IMR-90 (cell line): ENCODE measurements around the gene DNAH5. TPM values are rescaled to one million over a fixed set of nuclear protein-coding genes. Genes with fewer than 3 reads are reported as not detected.

ENCODE experiments used
- ATAC-seq: fragments of 200-7000 bp; cut with Tn5 transposase; 2 replicates; pipeline ENCODE4 v1.9.1; 2020; ENCODE audit warnings: low read depth, mild to moderate bottlenecking, moderate library complexity
- BruUV-seq: library from RNA; stranded (reverse); fragments of 400-500 nt; replicated peaks from 2 replicates; lab custom pipeline; 2021; lab: Mats Ljungman, UMichigan
- CTCF ChIA-PET: fragments of 300-600 bp; formaldehyde crosslinking; extraction: SDS; loops from one replicate; lab custom pipeline; 2021; ENCODE audit warnings: antibody characterized with exemption; lab: Yijun Ruan, JAX
- POLR2A ChIA-PET: fragments of 300-600 bp; sonication (Branson Sonifier 250); formaldehyde crosslinking; loops from one replicate; lab custom pipeline; 2022; ENCODE audit warnings: antibody characterized with exemption; ENCODE audit not compliant: unreplicated experiment; lab: Charles Lee
- DNase-seq: peaks from one replicate; pipeline ENCODE4 v3.0.0; 2013
- H2AFZ ChIP-seq: replicated peaks from 2 replicates; pipeline ENCODE3; 2013; ENCODE audit warnings: low read length, mild to moderate bottlenecking; ENCODE audit not compliant: poor library complexity
- H2AK5ac ChIP-seq: 2 replicates; pipeline ENCODE4 v1.6.1; 2013; ENCODE audit warnings: low read depth, low read length, inconsistent platforms
- H2AK9ac ChIP-seq: replicated peaks from 2 replicates; pipeline ENCODE3; 2013; ENCODE audit warnings: mild to moderate bottlenecking, low read depth, low read length, moderate library complexity; ENCODE audit not compliant: poor library complexity
- H2BK120ac ChIP-seq: 2 replicates; pipeline ENCODE4 v1.6.1; 2013; ENCODE audit warnings: low read depth, low read length, inconsistent platforms
- H2BK15ac ChIP-seq: 3 replicates; pipeline ENCODE4 v1.6.1; 2013; ENCODE audit warnings: low read depth, low read length, inconsistent platforms
- H2BK20ac ChIP-seq: 2 replicates; pipeline ENCODE4 v1.6.1; 2013; ENCODE audit warnings: low read depth, mild to moderate bottlenecking, inconsistent platforms, low read length, moderate library complexity
- H2BK5ac ChIP-seq: 2 replicates; pipeline ENCODE4 v1.6.1; 2013; ENCODE audit warnings: mild to moderate bottlenecking, low read depth, low read length, inconsistent platforms; ENCODE audit not compliant: poor library complexity, severe bottlenecking
- H3K14ac ChIP-seq: replicated peaks from 2 replicates; pipeline ENCODE4 v1.6.1; 2013; ENCODE audit warnings: low read depth, low read length, inconsistent platforms
- H3K18ac ChIP-seq: 2 replicates; pipeline ENCODE4 v1.6.1; 2013; ENCODE audit warnings: low read depth, low read length, control low read depth
- H3K23ac ChIP-seq: 2 replicates; pipeline ENCODE4 v1.6.1; 2013; ENCODE audit warnings: low read depth, low read length, inconsistent platforms
- H3K27ac ChIP-seq: 2 replicates; pipeline ENCODE4 v1.5.1; 2013; ENCODE audit warnings: mild to moderate bottlenecking, control low read depth, low read length; ENCODE audit not compliant: insufficient read depth
- H3K27me3 ChIP-seq: 2 replicates; pipeline ENCODE4 v1.6.1; 2013; ENCODE audit warnings: low read length; ENCODE audit not compliant: control insufficient read depth, insufficient read depth
- H3K36me3 ChIP-seq: 2 replicates; pipeline ENCODE4 v1.6.1; 2013; ENCODE audit warnings: low read length, mixed read lengths; ENCODE audit not compliant: control insufficient read depth, insufficient read depth
- H3K4ac ChIP-seq: 2 replicates; pipeline ENCODE4 v1.6.1; 2013; ENCODE audit warnings: low read depth, low read length, inconsistent platforms
- H3K4me1 ChIP-seq: 2 replicates; pipeline ENCODE4 v1.6.1; 2013; ENCODE audit warnings: low read length, mixed read lengths; ENCODE audit not compliant: control insufficient read depth, insufficient read depth
- H3K4me2 ChIP-seq: 2 replicates; pipeline ENCODE4 v1.6.1; 2013; ENCODE audit warnings: low read depth, mild to moderate bottlenecking, control low read depth, low read length, moderate library complexity
- H3K4me3 ChIP-seq: 2 replicates; pipeline ENCODE4 v1.5.1; 2013; ENCODE audit warnings: low read depth, mild to moderate bottlenecking, control low read depth, low read length, moderate library complexity; ENCODE audit not compliant: insufficient read depth
- H3K56ac ChIP-seq: 2 replicates; pipeline ENCODE4 v1.6.1; 2013; ENCODE audit warnings: low read length, inconsistent platforms; ENCODE audit not compliant: insufficient read depth; ENCODE audit errors: extremely low read depth
- H3K79me1 ChIP-seq, 2 experiments: 2 replicates each; pipeline ENCODE4 v1.6.1; 2013; ENCODE audit warnings: low read length in 2 of 2, inconsistent platforms in 1 of 2, low read depth in 1 of 2
- H3K9ac ChIP-seq: 2 replicates; pipeline ENCODE4 v1.6.1; 2013; ENCODE audit warnings: low read depth, low read length, control low read depth
- H3K9me1 ChIP-seq: 2 replicates; pipeline ENCODE4 v1.6.1; 2013; ENCODE audit warnings: low read length, inconsistent platforms; ENCODE audit not compliant: insufficient read depth
- H3K9me3 ChIP-seq: 2 replicates; pipeline ENCODE4 v1.6.1; 2013; ENCODE audit warnings: low read length; ENCODE audit not compliant: control insufficient read depth, insufficient read depth
- H4K20me1 ChIP-seq: 2 replicates; pipeline ENCODE4 v1.6.1; 2013; ENCODE audit warnings: low read length, inconsistent platforms; ENCODE audit not compliant: insufficient read depth
- H4K5ac ChIP-seq: 2 replicates; pipeline ENCODE4 v1.6.1; 2013; ENCODE audit warnings: mild to moderate bottlenecking, low read depth, low read length, control low read depth
- H4K8ac ChIP-seq, 2 experiments: 2 replicates each; pipeline ENCODE4 v1.6.1; 2013; ENCODE audit warnings: low read depth in 2 of 2, low read length in 2 of 2, control low read depth in 1 of 2, inconsistent platforms in 1 of 2
- H4K91ac ChIP-seq: 2 replicates; pipeline ENCODE4 v1.6.1; 2013; ENCODE audit warnings: low read depth, low read length, inconsistent platforms; ENCODE audit not compliant: insufficient read depth
- CEBPB ChIP-seq: IDR thresholded peaks from 2 replicates; pipeline ENCODE4 v1.6.1; 2012; ENCODE audit warnings: low read depth, low read length, improper control_type of control experiment
- CHD1 ChIP-seq: IDR thresholded peaks from 2 replicates; pipeline ENCODE4 v1.6.1; 2012; ENCODE audit warnings: low read depth, low read length, improper control_type of control experiment
- ELK1 ChIP-seq: fragments of 150-350 bp; IDR thresholded peaks from 2 replicates; pipeline ENCODE4 v1.6.1; 2016; ENCODE audit warnings: low read depth, mild to moderate bottlenecking, low read length, moderate library complexity, borderline replicate concordance
- FOS ChIP-seq: fragments of 150-350 bp; IDR thresholded peaks from 2 replicates; pipeline ENCODE4 v1.6.1; 2016; ENCODE audit warnings: low read depth, low read length
- NFE2L2 ChIP-seq: fragments of 150-350 bp; IDR thresholded peaks from 2 replicates; pipeline ENCODE4 v1.6.1; 2016; ENCODE audit warnings: low read depth, mild to moderate bottlenecking, low read length
- POLR2A ChIP-seq: IDR thresholded peaks from 2 replicates; pipeline ENCODE4 v1.6.1; 2012; ENCODE audit warnings: mild to moderate bottlenecking, low read depth, low read length
- RAD21 ChIP-seq: IDR thresholded peaks from 2 replicates; pipeline ENCODE4 v1.6.1; 2012; ENCODE audit warnings: low read length, improper control_type of control experiment
- RCOR1 ChIP-seq: IDR thresholded peaks from 2 replicates; pipeline ENCODE4 v1.6.1; 2012; ENCODE audit warnings: mild to moderate bottlenecking, low read length, improper control_type of control experiment; ENCODE audit not compliant: insufficient replicate concordance
- USF2 ChIP-seq: fragments of 150-350 bp; IDR thresholded peaks from 2 replicates; pipeline ENCODE4 v1.6.1; 2017; ENCODE audit warnings: mild to moderate bottlenecking, antibody characterized with exemption, low read length, low read depth
- WGBS, 2 experiments: methylation state at CpG; one replicate each; pipeline versions ENCODE4 v1.1.5 to v1.1.7; 2013; ENCODE audit warnings: missing lambda C conversion rate in 2 of 2; ENCODE audit not compliant: insufficient read length in 1 of 2; ENCODE audit errors: extremely low coverage in 2 of 2; 5-methylcytosine and 5-hydroxymethylcytosine counted together
- dilution Hi-C: fragments of 300-500 bp; cut with HindIII; formaldehyde crosslinking; loops from one replicate; pipeline ENCODE4 v1.14.3; 2018; ENCODE audit warnings: low sequenced_read_pairs; ENCODE audit not compliant: unreplicated experiment
- in situ Hi-C: fragments of 300-500 bp; cut with MboI; formaldehyde crosslinking; loops from 3 replicates; pipeline ENCODE4 v1.14.3; 2019; ENCODE audit warnings: low sequenced_read_pairs, inconsistent platforms, mixed read lengths
- intact Hi-C: fragments of 100-400 bp; cut with micrococcal nuclease; formaldehyde crosslinking; loops from 2 replicates; pipeline ENCODE4 v1.10.0; 2022
- polyA plus RNA-seq, 3 experiments: library from polyadenylated mRNA; depleted of rRNA; stranded (reverse); fragments of >200 nt; gene quantifications; 2 replicates each; pipeline ENCODE4 v1.2.3, GENCODE V29; 2012; ENCODE audit warnings: low replicate concordance in 1 of 3
- total RNA-seq: library from RNA; depleted of rRNA; stranded (reverse); fragments of >200 nt; gene quantifications from 2 replicates; pipeline ENCODE4 v1.2.3, GENCODE V29; 2012

Gene DNAH5
- total and polyA plus RNA-seq, 2 of the 4 experiments (the other 2 are of a cell fraction): 1.9 to 4.3 TPM

GRCh38 chr5:13917061-13917460 is 27.4 kb downstream of the DNAH5 start:
- H4K91ac ChIP-seq: no peak overlapping the region
- intact Hi-C loops: no loop called here
- no peak overlapping the region for H2BK15ac ChIP-seq
- no peaks in the 10 kb centered on the region for H4K20me1 ChIP-seq
- no peak overlapping the region for H3K23ac ChIP-seq
- H4K8ac ChIP-seq: no peak overlapping the region
- no peak overlapping the region for H3K9ac ChIP-seq
- H2AFZ ChIP-seq: no peak overlapping the region
- TF ChIP-seq USF2 (no peak), POLR2A (no peak), CEBPB (no peak), FOS (no peak), RAD21 (no peak), NFE2L2 (no peak), CHD1 (no peak), RCOR1 (no peak), ELK1 (no peak)
- DNase-seq (no peak), ATAC-seq (no peak)
- no peaks in the 10 kb centered on the region for H3K9me3 ChIP-seq
- peaks cover 6% of the 10 kb centered on the region for H3K9me1 ChIP-seq
- H3K27me3 ChIP-seq: no peaks in the 10 kb centered on the region
- in situ Hi-C loops: no loop called here
- H3K79me1 ChIP-seq: no peaks in the 10 kb centered on the region
- H2BK5ac ChIP-seq: no peak overlapping the region
- no peak overlapping the region for H2AK9ac ChIP-seq
- BruUV-seq: no TSS peak
- no peak overlapping the region for H3K27ac ChIP-seq
- no peak overlapping the region for H2BK20ac ChIP-seq
- no peak overlapping the region for H4K5ac ChIP-seq
- POLR2A ChIA-PET: no interaction called here
- H3K14ac ChIP-seq: no peak overlapping the region
- no peak overlapping the region for H2AK5ac ChIP-seq
- no peak overlapping the region for H2BK120ac ChIP-seq
- H3K18ac ChIP-seq: no peak overlapping the region
- H3K4me2 ChIP-seq: no peak overlapping the region
- peaks cover 22% of the 10 kb centered on the region for H3K36me3 ChIP-seq
- H3K4me3 ChIP-seq: no peak overlapping the region
- peaks cover 5% of the 10 kb centered on the region for H3K4me1 ChIP-seq
- CTCF ChIA-PET: interaction anchor here (1.5 kb wide), 1 partner anchor 40 kb away, joined by 4 read pairs; no protein-coding TSS in a partner anchor
- no peak overlapping the region for H3K4ac ChIP-seq
- no peak overlapping the region for H3K56ac ChIP-seq
- dilution Hi-C loops: no loop called here
- WGBS, 2 experiments: no CpG with 5 or more reads among the region's 5 CpGs
